PFSK-1 (cell line): ENCODE data around the gene RIMS4.

Experiments
- FOXP2 ChIP-seq: optimal IDR thresholded peaks from 2 replicates; pipeline ENCODE3; 2011; ENCODE audit warnings: borderline replicate concordance, control low read depth, inconsistent platforms; ENCODE audit not compliant: insufficient read depth; ENCODE audit errors: extremely low read length, extremely low read depth
- POLR2AphosphoS5 ChIP-seq: IDR thresholded peaks from 2 replicates; pipeline ENCODE4 v1.6.1; 2012; ENCODE audit warnings: low read depth, mild to moderate bottlenecking, control low read depth, low read length, moderate library complexity
- REST ChIP-seq, 2 experiments: IDR thresholded peaks; 2 replicates each; pipeline versions ENCODE4 v1.6.1 to v1.8.0; 2011 to 2012; ENCODE audit warnings: low read depth in 2 of 2, low read length in 2 of 2, control low read depth in 1 of 2, inconsistent platforms in 1 of 2, mild to moderate bottlenecking in 1 of 2, moderate library complexity in 1 of 2; ENCODE audit not compliant: insufficient read depth in 1 of 2
- SIN3A ChIP-seq: IDR thresholded peaks from 2 replicates; pipeline ENCODE4 v1.6.1; 2012; ENCODE audit warnings: mild to moderate bottlenecking, low read length, moderate library complexity, borderline replicate concordance; ENCODE audit not compliant: insufficient read depth
- TAF1 ChIP-seq: IDR thresholded peaks from 2 replicates; pipeline ENCODE4 v1.6.1; 2012; ENCODE audit warnings: low read length, control low read depth, borderline replicate concordance; ENCODE audit not compliant: insufficient read depth

The RIMS4 gene

GRCh38 chr20:44851545-44851944, 41.2 kb upstream of the RIMS4 start:
- TF ChIP-seq SIN3A (no peak), POLR2AphosphoS5 (no peak), TAF1 (no peak), REST (IDR thresholded peaks at IDR 0.05; ENCODE audit: insufficient read depth in 1 of 2, low read depth in 2 of 2, low read length in 2 of 2) (no peak), FOXP2 (no peak)

- TF ChIP-seq POLR2AphosphoS5 = no peak
- TF ChIP-seq REST (IDR thresholded peaks at IDR 0.05; ENCODE audit: insufficient read depth in 1 of 2, low read depth in 2 of 2, low read length in 2 of 2) = no peak
- no peak for TF ChIP-seq FOXP2
- no peak for TF ChIP-seq TAF1
- no peak for TF ChIP-seq SIN3A
Observed at GRCh38 chr20:44850837-44851236, 40.5 kb upstream of the RIMS4 start.

GRCh38 chr20:44850272-44850671, 39.9 kb upstream of the RIMS4 start:
- TF ChIP-seq POLR2AphosphoS5 (no peak), REST (IDR thresholded peaks at IDR 0.05; ENCODE audit: insufficient read depth in 1 of 2, low read depth in 2 of 2, low read length in 2 of 2) (no peak), SIN3A (no peak), TAF1 (no peak), FOXP2 (no peak)

- TF ChIP-seq POLR2AphosphoS5 (no peak), FOXP2 (no peak), TAF1 (no peak), REST (IDR thresholded peaks at IDR 0.05; ENCODE audit: insufficient read depth in 1 of 2, low read depth in 2 of 2, low read length in 2 of 2) (no peak), SIN3A (no peak)
Observed at GRCh38 chr20:44849703-44850102, 39.4 kb upstream of the RIMS4 start.
